Inflammatory macrophage (primary cell): ENCODE results near the gene NMT1.
A peak's percentile ranks its signal among the peaks of the same experiment; 100 is the strongest.

Experiments used
- DNase-seq, 2 donors: peaks; one replicate each; pipeline ENCODE4 v3.0.0-alpha.2; 2020 to 2022
- total RNA-seq, 18 experiments: gene quantifications; one replicate each; lab custom pipeline; 2026; ENCODE audit warnings: mixed read lengths in 6 of 18, inconsistent platforms in 2 of 18; lab: John Stamatoyannopoulos, UW

The NMT1 gene
- total RNA-seq: 59.0 to 182 (median 132) reads per million in 18 experiments

DNA sequence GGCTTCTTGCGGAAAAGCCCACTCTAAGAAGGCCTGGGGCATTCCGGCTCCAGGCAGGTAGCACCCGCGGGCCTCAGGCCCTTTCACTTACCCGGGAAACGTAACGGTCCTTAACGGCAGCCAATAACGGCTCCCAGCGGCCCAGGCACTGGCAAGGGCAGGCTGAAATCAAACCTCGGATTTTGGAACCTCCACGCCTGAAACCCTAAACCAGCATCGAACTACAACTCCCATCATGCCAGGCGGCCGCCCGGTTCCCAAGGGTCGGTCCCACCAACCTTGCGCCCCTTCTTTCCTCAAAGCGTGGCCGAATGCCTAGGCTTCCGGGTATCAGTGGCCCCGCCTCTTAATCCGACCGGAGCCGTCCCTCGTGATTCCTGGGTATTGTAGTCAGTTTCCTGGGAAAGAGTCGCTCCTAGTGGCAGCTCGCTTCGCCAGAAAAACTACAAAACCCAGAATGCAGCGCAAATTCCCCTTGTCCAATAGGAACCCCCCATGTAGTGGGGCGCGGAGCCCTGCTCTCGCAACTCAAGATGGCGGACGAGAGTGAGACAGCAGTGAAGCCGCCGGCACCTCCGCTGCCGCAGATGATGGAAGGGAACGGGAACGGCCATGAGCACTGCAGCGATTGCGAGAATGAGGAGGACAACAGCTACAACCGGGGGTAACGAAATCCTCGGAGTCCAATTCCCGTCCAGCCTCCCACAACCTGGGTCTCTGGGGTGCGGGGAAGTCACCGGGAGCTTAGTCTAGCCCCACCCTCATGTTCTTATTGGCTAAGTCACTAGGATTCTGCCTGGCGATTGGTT lies at the start of gene NMT1:
Gene NMT1, plus strand, starts transcription at position 521 of the 809 bp plus-strand sequence. Its CDS starts 13 bp downstream, at position 534.
- peak; percentile 100 for DNase-seq

DNA sequence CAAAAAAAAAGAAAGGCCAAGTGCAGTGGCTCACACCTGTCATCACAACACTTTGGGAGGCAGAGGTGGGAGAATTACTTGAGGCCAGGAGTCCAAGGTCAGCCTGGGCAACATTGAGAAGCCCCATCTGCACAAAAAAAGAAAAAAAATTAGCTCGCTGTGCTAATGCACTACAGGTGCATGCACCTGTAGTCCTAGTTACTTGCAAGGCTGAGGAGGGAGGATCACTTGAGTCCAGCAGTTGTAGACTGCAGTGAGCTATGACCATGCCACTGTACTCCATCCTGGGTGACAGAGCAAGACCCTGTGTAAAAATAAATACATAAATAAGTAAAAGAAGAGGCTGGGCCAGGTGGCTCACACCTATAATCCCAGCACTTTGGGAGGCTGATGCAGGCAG lies 49.4 kb upstream of the NMT1 start:
- DNase-seq: no peak

GRCh38 chr17:45013021-45013997 lies 47.8 kb upstream of the NMT1 start:
- DNase-seq: no peak

GRCh38 chr17:45016237-45016636 lies 44.9 kb upstream of the NMT1 start:
- DNase-seq: no peak

GRCh38 chr17:45016823-45017222 lies 44.3 kb upstream of the NMT1 start:
- DNase-seq: no peak

DNA sequence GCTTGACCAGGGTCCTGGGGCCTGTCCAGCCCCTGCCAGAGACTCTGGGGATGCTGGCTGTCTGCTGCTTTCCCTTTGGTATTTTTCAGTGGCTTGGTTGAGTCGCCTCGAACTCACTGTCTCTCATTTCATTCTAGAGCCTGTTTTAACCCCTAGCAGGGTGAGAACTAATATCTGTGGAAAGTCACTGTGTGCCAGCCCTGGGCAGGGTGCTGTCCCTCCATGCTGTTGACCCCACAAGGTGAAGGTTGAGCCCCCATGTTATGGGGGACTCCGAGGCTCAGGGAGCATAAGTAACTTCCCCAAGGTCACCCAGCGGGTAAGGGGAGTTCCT lies 42.6 kb upstream of the NMT1 start:
- DNase-seq: no peak

- peak; percentile 3 to 55 for DNase-seq
Observed at GRCh38 chr17:45018848-45019711, 42.0 kb upstream of the NMT1 start.

DNA sequence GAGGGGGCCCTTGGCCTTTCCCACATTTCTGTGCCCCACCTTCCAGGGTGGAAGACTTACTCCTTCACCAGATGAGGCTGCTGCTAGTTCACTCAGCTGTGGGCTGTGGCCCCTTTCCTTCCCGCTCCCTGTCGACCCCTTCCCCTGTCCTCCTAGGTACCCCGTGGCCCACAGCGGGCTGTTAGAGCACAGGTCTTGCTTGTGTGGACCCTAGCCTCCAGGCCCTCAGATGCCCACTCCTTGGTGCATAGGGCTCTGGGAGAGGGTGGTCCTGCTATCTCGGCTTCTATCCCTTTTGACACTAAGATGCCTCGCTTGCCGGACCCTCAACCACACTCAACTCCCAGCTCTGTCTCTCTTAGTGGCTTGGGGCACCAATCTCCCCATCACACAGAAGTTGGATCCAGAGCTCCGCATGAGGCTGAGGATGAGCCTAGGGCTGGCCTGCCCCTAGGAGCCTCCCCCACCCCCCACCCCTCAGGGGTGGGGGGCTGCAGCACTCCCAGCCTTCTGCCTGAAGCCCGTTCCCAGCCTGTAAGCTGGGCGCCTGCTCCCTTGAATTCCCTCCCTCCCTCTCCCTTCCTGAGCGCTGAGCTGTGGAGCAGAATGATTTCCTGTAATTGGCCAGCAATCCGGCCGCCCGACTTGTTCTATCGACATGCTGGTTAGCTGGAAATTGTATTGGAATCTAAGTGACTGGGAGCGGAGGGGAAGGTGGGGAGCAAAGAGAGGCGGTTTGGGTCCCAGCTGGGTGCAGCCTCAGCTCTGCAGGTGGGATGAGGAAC lies 40.6 kb upstream of the NMT1 start:
- no peak for DNase-seq

DNA sequence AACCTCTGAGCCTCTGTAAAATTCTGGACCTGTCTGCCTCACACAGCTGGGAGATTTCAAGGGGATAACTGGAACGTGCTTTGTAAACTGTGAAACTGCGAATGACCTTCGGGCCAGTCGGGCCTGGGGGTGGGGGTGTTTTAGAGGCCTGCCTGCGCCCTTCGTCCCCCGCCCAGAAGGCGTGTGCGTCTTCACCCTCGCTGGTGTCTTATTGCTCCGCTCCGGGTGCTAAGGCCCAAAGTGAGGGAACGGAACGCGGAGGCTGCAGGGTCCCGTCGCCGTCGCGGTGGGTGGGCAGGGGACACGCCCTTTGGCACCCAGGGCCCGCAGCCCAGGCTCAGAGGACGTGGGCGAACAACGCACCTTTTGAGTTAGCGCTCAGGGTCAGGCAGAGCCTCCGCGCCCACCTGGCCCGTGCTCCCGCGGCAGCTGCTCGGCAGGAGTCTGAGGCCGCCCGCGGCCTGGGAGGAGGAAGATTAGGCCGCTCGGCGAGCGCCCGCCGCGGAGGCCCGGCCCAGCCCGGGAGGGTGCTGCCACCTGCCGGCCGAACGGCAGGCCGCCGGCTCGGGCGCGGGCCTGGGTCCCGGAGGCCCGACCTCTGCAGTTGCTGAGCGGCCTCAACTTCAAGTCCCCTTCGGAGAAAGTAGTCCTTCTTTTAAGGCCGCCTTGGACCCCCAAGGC lies 39.4 kb upstream of the NMT1 start:
- peak; percentile 50 to 65 for DNase-seq

DNA sequence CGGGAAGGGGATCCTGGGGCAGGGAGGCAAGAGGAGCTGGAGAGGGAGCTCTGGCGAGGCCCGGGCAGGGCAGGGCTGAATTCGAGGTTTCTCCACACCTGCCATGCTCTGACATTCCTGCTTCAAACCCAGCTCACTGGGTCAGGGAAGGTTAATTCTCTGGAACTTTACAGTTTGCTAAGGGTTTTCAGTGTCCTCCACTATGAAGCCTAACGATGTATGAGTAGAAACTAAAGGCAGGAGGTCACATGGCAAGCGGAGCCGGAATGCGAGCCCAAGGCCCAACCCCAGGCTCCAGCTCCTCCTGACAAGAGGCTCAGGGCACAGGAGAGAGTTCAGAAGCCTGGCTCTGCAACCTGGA lies 38.8 kb upstream of the NMT1 start:
- DNase-seq: no peak

DNA sequence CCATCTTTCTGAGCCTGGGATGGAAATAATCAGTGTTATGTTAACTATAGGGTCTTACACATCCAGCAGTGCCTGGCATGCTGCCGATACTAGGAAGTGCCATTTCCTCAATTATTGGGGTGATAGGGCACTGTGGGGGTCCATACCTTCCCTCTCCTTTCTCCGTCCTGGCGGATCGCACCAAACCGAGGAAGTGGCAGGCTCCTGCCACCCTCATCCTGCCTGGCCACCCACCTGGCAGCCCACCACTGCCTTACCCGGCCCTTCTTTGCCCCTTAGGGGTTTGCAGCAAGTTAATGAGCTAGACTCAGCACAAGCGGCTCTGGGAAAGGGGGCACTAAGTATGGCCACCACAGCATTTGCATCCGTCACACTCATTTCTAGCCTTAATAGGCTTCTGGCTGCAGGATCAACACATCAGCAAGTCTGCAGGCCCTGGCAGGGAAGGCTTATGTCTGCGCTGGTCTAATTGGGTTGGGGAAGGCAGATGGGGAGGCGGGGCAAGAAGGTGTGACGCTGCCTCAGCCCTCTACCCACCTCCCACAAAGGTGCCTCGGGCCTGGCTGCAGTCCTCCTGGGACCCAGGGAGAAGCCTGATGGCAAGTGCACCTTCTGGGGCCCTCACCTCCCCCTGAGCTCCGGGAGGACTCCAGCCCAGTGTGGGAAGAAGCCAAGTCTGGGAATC lies 38.3 kb upstream of the NMT1 start:
- no peak for DNase-seq

DNA sequence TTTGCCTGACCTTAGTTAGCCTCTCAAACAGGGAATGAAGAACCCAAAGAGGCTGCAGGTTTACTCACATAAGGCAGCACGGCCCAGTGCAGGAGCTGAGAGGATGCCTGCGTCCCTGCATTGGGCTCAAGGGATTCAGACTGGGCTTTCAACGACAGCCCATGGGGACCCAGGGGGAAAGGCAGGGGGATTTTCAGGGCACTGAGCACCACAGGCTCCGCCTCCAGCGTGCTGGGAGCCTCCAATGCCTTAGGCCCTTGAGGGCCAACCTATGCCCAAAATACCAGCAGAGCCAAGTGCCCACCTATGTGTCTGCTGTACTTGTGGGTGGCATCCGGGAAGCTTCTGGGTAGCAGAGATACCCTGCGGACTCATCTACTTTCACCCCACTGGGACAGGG lies 32.0 kb upstream of the NMT1 start:
- DNase-seq: no peak

- no peak for DNase-seq
Observed at GRCh38 chr17:45029758-45030423, 31.2 kb upstream of the NMT1 start.

DNA sequence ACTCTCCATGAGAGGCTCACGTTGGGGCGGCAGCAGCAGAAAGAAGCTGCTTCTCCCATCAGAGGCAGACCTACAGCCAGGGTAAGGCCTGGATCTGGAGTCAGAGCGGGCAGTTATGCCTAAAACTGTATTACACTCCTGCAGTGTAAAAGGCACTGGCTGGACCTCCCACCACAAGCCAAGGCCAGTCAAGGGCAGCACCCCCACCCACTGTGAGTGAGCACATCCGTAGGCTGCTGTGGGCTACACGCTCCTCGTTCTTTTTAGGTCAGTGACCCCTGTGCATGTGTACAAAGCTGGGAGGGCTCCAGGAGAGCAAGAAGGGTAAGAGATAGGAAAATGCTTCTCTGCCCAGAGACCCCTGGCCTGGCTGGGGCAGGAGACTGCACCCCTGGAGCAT lies 30.4 kb upstream of the NMT1 start:
- no peak for DNase-seq

- DNase-seq: no peak
Observed at GRCh38 chr17:45031231-45032173, 29.6 kb upstream of the NMT1 start.

- DNase-seq: no peak
Observed at GRCh38 chr17:45032174-45032541, 29.0 kb upstream of the NMT1 start.

DNA sequence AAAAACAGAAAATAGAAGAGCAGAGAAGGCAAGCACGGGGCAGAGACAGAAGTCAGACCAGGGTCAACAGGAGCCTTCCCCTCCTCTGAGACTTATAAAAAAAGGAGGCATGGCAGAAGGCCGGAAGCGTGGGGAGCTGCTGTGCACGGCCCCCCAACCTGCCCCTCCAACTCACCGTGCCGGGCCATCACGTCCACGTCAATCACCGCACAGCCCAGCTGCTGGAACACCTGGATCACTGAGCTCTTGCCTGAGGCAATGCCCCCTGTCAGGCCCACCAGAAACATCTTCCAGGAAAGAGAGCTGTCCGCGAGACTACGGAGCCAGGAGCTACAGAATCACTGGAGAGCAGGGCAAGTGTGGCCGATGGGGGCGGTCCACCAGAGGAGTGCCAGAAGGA lies 26.5 kb upstream of the NMT1 start:
- no peak for DNase-seq

DNA sequence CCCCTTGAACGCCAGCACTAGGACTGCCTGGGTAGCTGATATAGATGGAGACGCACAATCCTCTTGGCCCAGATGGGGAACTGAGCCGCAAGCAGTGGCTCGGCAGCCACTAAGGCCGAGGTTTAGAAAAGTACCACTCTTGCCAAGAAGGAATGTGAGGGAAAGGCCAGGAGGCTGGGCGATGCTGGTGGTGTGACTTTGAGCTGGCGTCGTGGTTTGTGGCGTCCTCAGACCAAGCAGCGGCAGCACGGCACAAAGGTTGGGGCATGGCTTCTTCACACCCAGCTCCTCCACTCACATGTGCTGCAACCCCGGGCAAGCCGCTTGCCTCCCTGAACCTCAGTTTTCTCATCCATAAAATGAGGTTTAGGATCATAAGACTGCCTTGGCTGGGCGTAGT lies 25.3 kb upstream of the NMT1 start:
- no peak for DNase-seq

DNA sequence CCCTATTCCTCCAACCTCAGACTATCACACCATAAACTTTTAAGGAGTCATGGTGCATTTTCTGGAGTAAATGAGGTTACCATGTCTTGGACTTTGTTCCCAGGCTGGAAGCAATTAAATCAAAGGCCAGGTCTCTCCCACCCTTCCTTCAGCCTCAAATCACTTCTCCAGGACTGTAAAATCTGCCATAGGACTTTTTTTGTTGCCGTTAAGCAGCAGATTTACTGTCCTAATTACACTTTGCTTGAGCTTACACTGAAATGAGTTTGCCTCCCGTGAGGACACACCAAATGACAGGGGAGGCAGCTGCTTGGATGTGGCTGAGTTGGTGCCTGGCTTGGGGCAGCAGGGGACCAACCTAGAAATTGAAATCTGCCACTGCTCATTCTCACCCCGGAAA lies 24.4 kb upstream of the NMT1 start:
- no peak for DNase-seq
